Muscle layer of colon (tissue), 2 donors: ENCODE data around the gene XRRA1.
"Not testable (repeated sequence)": the region's sequence is repeated elsewhere in the genome, so short reads cannot be mapped to it uniquely, and the experiment has no call there.

Experiments used
- H3K27ac ChIP-seq: one replicate; pipeline ENCODE4 v1.7.0; 2013; ENCODE audit warnings: low read depth, mild to moderate bottlenecking, low read length, moderate library complexity
- H3K27me3 ChIP-seq, 2 donors: one replicate each; pipeline ENCODE4 v1.7.0; 2013; ENCODE audit warnings: low read length in 2 of 2, mild to moderate bottlenecking in 2 of 2; ENCODE audit not compliant: insufficient read depth in 2 of 2, control insufficient read depth in 1 of 2
- H3K36me3 ChIP-seq: one replicate; pipeline ENCODE4 v1.7.0; 2013; ENCODE audit warnings: mild to moderate bottlenecking, low read length; ENCODE audit not compliant: insufficient read depth
- H3K4me1 ChIP-seq: one replicate; pipeline ENCODE4 v1.7.0; 2013; ENCODE audit warnings: mild to moderate bottlenecking, low read length; ENCODE audit not compliant: insufficient read depth
- H3K4me3 ChIP-seq, 2 donors: one replicate each; pipeline ENCODE4 v1.7.0; 2013; ENCODE audit warnings: low read length in 2 of 2, low read depth in 1 of 2, mild to moderate bottlenecking in 1 of 2, moderate library complexity in 1 of 2
- H3K9ac ChIP-seq: one replicate; pipeline ENCODE4 v1.7.0; 2013; ENCODE audit warnings: low read length
- H3K9me3 ChIP-seq: one replicate; pipeline ENCODE4 v1.7.0; 2013; ENCODE audit warnings: mild to moderate bottlenecking, low read length
- donor health status: abdominal sarcoma.
- donor health status: Adenocarcinoma of cecum.

The XRRA1 gene

DNA sequence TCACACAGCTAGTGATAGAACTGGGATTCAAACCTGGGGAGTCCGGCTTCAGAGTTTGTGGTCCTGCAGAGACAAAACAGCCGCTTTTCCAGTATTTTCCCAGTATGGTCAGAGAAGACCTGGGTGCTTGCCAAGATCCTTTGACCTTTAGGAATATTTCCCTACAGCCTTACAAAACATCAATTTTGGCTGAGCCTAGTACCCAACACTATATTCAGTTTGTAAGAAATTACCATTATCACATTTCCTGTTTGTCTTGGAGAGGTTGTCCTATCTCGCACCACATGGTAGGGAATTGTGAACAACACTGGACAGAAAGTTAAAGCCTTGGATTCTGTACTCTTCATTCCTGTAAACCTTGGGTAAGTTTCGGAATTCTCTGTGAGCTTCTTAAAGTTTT lies 29.1 kb upstream of the XRRA1 start:
- Histone ChIP-seq H3K27ac (no peak overlapping the region), H3K9ac (no peak overlapping the region), H3K4me3 (no peak overlapping the region), H3K27me3 (no peaks in the 10 kb centered on the region), H3K36me3 (peaks cover 21% of the 10 kb centered on the region), H3K9me3 (no peaks in the 10 kb centered on the region), H3K4me1 (no peaks in the 10 kb centered on the region)

DNA sequence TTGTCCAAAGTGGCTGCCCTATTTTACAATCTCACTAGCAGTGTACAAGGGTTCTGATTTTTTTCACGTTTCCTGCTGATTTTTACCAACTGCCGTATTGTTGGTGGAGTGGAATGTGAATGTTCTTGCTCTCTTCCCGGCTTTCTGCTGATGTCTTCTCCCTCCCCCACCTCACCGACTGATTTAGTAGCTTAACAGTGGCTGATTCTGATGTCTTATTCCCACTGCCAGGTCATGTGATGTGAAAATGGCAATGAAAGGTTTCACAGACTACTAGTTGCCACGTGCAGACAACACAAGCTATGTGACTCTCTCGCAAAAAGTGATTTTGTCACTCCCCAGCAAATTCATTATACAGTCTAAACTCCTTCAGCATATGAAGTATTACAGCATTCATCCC lies 22.5 kb upstream of the XRRA1 start:
- Histone ChIP-seq H3K27ac (no peak overlapping the region), H3K4me1 (peaks cover 4% of the 10 kb centered on the region), H3K9me3 (no peaks in the 10 kb centered on the region), H3K9ac (no peak overlapping the region), H3K4me3 (no peak overlapping the region), H3K36me3 (peaks cover 32% of the 10 kb centered on the region), H3K27me3 (no peaks in the 10 kb centered on the region)

DNA sequence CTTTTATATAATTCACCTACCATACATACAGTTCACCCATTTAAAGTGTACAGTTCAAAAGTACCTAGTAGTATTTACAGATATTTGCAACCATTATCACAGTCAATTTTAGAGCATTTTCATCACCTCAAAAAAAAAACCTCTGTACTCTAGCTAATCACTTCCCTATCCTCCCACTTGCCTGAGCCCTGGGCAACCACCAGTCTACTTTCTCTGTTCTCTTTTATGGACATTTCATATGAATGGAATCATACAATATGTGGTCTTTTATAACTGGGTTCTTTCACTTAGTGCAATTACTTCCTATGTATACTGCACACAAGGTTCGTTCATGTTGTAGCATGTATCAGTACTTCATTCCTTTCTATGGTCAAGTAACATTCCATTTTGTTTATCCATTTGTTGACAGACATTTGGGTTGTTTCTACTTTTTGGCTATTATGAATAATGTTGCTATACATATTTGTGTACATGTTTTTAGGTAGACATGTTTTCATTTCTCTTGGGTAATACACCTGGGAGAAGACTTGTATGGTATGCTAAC lies 22.0 kb upstream of the XRRA1 start:
- Histone ChIP-seq H3K36me3 (peaks cover 27% of the 10 kb centered on the region), H3K9ac (no peak overlapping the region), H3K4me1 (peaks cover 4% of the 10 kb centered on the region), H3K27ac (no peak overlapping the region), H3K9me3 (no peaks in the 10 kb centered on the region), H3K4me3 (no peak overlapping the region), H3K27me3 (no peaks in the 10 kb centered on the region)

DNA sequence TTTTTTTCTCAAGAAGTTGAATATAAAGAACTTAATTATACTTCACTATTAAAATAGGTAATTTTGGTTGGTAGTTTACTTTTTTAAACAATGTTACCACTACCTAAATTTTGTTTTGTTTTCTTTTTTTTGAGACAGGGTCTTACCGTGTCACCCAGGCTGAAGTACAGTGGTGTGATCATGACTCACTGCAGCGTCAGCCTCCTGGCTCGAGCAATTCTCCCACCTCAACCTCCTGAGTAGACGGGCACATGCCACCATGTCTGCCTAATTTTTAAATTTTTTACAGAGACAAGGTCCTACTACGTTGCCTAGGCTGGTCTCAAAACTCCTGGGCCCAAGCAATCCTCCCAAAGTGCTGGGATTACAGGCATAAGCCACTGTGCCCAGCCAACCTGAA lies 17.8 kb upstream of the XRRA1 start:
- Histone ChIP-seq H3K27me3 (no peaks in the 10 kb centered on the region), H3K9me3 (no peaks in the 10 kb centered on the region), H3K27ac (no peak overlapping the region), H3K36me3 (peaks cover 17% of the 10 kb centered on the region), H3K4me1 (peaks cover 17% of the 10 kb centered on the region), H3K4me3 (no peak overlapping the region), H3K9ac (no peak overlapping the region)

DNA sequence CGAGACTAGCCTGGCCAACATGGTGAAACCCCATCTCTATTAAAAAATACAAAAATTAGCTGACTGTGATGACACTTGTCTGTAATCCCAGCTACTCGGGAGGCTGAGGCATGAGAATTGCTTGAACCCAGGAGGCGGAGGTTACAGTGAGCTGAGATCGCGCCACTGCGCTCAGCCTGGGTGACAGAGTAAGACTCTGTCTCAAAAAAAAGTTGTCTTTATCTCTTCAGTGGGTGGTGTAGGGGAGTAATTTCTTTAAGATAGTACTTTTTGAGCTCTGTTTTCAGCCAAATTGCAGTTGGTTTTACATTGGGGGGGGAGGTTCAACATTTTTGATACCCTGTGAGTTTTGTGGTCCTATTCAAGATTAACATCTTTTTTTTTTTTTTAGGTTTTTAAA lies 11.2 kb upstream of the XRRA1 start:
- not testable (repeated sequence) for H3K9ac ChIP-seq, H3K27ac ChIP-seq, H3K36me3 ChIP-seq, H3K4me3 ChIP-seq, H3K27me3 ChIP-seq, H3K9me3 ChIP-seq
- H3K4me1 ChIP-seq = peaks cover 26% of the 10 kb centered on the region

DNA sequence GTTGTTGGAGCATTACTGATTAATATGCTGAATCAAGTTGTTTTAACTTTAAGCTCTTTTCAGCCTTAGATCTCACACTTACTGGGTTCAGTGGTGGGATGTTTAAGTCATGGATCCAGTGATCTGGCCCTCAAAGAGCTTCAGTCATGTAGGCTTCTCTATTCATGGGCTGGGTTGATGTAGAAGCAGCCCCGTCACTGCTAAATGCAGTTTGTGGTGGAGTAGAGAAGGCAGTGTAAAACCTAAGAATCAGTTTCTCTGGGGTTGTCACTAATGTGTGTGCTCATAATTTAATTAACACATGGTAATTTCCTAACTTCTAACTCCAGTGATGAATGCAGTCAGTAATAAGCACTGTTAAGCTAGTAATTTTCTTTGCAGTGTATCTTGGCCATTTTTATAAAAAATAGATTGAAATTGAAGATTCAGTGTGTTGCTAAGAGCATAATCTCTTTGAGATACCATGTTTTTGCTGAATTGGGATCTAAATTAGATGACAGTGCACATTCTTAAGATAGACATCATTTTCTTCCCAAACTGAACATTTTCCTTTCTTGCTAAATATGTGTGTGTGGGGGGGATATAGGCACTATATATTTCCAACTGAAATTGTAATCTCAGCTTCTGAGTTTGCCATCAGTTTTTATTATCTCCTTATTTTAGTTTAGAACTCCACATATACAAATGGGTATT lies 9.2 kb upstream of the XRRA1 start:
- peaks cover 16% of the 10 kb centered on the region for H3K4me1 ChIP-seq
- H3K9me3 ChIP-seq = no peaks in the 10 kb centered on the region
- H3K27ac ChIP-seq = no peak overlapping the region
- H3K36me3 ChIP-seq = no peaks in the 10 kb centered on the region
- H3K4me3 ChIP-seq = no peak overlapping the region
- H3K9ac ChIP-seq = no peak overlapping the region
- H3K27me3 ChIP-seq = no peaks in the 10 kb centered on the region

DNA sequence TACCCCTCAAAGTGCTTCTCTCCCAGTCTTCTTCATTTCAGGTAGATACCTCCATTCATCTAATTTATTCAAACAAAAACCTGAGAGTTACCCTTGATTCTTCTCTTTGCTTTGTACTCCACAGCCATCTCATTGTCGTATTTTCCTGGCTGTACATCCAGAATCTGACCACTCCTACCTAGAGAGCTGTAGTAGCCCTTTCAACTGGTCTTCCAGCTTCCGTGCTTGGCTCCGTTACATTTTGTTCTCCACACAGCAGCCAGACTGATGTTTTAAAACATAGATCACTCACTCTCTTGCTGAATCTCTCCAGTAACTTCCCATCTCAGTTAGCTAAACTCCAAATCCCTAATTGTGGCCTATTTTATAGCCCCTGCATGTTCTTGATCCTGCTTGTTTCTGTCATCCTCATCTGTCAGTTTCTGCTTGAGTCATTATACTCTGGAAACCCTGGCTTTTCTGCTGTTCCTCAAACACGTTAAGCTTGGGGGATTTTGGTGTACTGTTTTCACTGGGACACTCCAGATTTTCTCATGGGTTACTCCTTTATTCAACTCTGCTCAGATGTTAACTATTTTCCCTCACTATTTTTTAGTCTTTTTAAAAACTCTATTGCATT lies 7.6 kb upstream of the XRRA1 start:
- Histone ChIP-seq H3K9ac (no peak overlapping the region), H3K36me3 (no peaks in the 10 kb centered on the region), H3K27me3 (no peaks in the 10 kb centered on the region), H3K9me3 (no peaks in the 10 kb centered on the region), H3K27ac (no peak overlapping the region), H3K4me1 (peaks cover 16% of the 10 kb centered on the region), H3K4me3 (no peak overlapping the region)

DNA sequence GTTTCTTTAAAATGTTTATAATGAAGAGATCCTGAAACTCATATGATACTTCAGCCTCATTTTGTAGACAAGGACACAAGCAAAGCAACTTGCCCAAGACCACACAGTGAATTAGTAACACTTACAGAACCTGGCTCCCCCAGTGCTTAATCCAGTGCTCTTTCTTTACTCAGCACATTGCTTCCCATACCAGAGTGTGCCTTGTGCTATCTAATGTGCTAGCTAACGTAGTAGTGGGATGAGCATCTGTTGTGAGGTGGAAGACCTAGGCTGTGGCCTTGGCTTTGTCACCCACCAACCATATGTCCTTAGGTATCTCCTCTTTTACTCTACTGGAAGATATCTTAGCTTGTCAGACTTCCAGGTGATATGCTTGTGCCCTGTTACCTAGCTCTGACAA lies 5.3 kb upstream of the XRRA1 start:
- Histone ChIP-seq H3K4me3 (no peak overlapping the region), H3K27me3 (no peaks in the 10 kb centered on the region), H3K4me1 (peaks cover 27% of the 10 kb centered on the region), H3K36me3 (peaks cover 5% of the 10 kb centered on the region), H3K27ac (no peak overlapping the region), H3K9me3 (no peaks in the 10 kb centered on the region), H3K9ac (no peak overlapping the region)

DNA sequence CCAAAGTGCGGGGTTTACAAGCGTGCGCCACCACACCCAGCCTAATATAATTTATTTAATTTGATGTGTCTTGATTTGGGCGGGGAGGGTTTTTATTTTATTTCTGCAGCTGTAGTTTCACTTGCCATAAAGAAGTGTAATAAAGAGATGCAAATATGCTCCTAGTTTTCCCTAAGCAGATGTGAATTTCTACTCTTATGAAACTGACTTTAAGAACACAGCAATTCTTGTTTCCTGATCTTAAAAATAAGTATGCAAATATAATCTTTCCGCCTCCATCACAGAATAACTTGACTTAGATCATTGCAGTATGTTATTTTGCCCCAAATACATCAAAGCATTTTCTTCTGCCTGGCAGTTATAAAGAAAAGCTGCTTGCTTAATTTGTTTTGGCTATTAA lies 4.6 kb upstream of the XRRA1 start:
- no peaks in the 10 kb centered on the region for H3K9me3 ChIP-seq
- peaks cover 27% of the 10 kb centered on the region for H3K4me1 ChIP-seq
- peaks cover 5% of the 10 kb centered on the region for H3K36me3 ChIP-seq
- H3K4me3 ChIP-seq = no peak overlapping the region
- no peak overlapping the region for H3K27ac ChIP-seq
- no peak overlapping the region for H3K9ac ChIP-seq
- no peaks in the 10 kb centered on the region for H3K27me3 ChIP-seq

DNA sequence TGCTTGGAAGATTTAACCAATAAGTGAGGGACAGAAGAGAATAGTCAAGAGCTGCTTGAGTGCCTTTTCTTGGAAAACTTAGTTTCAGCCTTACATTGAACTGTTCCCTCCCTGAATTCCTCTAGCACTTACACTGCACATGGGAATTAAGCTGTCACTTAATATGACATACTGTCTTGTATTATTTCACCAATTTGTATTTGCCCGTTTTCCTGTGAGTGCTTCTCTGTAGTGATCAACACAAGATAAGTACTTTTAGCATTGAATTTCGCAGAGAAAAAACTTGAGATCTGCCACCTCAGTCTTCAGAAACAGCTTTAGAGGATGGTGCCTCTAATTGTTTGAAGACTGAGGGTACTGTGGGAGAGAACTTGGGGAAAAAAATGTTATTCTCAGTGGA lies 3.9 kb upstream of the XRRA1 start:
- H3K4me3 ChIP-seq = no peak overlapping the region
- no peaks in the 10 kb centered on the region for H3K27me3 ChIP-seq
- H3K36me3 ChIP-seq = peaks cover 5% of the 10 kb centered on the region
- no peaks in the 10 kb centered on the region for H3K9me3 ChIP-seq
- no peak overlapping the region for H3K9ac ChIP-seq
- no peak overlapping the region for H3K27ac ChIP-seq
- H3K4me1 ChIP-seq = peaks cover 23% of the 10 kb centered on the region

DNA sequence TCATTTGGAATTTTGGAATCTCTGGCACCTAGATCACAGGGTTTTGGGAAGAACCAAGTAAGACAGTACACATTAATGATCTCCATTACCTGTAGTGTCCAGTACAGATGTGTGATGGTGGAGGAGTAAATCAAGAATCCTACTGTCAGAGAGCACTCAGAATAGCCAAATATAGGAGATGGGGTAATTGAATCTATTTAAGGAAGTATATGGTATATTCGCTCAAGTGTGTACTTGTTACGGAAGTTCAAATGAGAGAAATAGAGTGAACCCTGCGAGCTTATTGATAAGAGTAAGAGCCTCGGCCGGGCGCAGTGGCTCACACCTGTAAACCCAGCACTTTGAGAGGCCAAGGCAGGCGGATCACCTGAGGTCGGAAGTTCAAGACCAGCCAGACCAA lies 2.3 kb upstream of the XRRA1 start:
- Histone ChIP-seq H3K9me3 (no peaks in the 10 kb centered on the region), H3K27me3 (no peaks in the 10 kb centered on the region), H3K27ac (no peak overlapping the region), H3K4me3 (no peak overlapping the region), H3K9ac (no peak overlapping the region), H3K36me3 (peaks cover 5% of the 10 kb centered on the region), H3K4me1 (peaks cover 21% of the 10 kb centered on the region)
